ENCODE measurements around the gene GNAT1. TPM values are rescaled to one million over a fixed set of nuclear protein-coding genes. Genes with fewer than 3 reads are reported as not detected.

The GNAT1 gene
- total and polyA plus RNA-seq, 2 of the 13 experiments (the other 11 are each of a cell fraction or from before 2014, with no cell fraction given): 0.15 TPM; not detected in 1

DNA sequence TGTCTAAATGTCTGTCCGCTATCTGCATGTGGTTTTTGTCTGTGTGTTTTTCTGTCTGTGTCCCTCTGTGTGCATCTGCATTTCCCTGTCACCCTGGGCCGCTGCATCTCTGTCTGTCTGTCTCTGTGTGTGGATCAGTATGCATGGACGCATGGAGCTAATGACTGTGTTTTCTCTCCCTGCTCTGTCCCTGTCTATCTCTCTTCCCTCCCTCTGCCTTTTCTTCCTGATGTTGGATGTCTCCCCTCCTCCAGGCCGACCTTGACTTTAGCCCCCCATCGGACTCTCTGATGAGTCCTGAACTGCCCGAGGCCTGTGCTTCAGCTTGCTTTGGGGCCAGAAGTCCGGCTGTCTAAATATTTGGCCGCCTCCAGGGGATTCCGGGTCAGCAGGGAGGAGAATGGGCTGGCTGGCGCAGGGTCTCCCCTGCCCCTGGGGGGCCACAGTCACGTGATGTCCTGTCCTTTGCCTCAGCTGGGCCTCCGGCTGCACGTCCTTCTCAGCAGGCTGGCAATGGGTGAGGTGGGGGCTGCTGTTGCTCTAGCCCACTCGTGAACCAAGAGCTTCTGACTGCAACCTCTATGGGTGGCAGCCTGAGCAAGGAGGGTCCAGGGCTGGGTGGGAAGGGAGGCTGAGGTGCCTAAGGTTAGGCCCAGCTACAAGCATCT lies 17.4 kb downstream of the GNAT1 start (continued):
- TF ChIP-seq, protein P1, sequence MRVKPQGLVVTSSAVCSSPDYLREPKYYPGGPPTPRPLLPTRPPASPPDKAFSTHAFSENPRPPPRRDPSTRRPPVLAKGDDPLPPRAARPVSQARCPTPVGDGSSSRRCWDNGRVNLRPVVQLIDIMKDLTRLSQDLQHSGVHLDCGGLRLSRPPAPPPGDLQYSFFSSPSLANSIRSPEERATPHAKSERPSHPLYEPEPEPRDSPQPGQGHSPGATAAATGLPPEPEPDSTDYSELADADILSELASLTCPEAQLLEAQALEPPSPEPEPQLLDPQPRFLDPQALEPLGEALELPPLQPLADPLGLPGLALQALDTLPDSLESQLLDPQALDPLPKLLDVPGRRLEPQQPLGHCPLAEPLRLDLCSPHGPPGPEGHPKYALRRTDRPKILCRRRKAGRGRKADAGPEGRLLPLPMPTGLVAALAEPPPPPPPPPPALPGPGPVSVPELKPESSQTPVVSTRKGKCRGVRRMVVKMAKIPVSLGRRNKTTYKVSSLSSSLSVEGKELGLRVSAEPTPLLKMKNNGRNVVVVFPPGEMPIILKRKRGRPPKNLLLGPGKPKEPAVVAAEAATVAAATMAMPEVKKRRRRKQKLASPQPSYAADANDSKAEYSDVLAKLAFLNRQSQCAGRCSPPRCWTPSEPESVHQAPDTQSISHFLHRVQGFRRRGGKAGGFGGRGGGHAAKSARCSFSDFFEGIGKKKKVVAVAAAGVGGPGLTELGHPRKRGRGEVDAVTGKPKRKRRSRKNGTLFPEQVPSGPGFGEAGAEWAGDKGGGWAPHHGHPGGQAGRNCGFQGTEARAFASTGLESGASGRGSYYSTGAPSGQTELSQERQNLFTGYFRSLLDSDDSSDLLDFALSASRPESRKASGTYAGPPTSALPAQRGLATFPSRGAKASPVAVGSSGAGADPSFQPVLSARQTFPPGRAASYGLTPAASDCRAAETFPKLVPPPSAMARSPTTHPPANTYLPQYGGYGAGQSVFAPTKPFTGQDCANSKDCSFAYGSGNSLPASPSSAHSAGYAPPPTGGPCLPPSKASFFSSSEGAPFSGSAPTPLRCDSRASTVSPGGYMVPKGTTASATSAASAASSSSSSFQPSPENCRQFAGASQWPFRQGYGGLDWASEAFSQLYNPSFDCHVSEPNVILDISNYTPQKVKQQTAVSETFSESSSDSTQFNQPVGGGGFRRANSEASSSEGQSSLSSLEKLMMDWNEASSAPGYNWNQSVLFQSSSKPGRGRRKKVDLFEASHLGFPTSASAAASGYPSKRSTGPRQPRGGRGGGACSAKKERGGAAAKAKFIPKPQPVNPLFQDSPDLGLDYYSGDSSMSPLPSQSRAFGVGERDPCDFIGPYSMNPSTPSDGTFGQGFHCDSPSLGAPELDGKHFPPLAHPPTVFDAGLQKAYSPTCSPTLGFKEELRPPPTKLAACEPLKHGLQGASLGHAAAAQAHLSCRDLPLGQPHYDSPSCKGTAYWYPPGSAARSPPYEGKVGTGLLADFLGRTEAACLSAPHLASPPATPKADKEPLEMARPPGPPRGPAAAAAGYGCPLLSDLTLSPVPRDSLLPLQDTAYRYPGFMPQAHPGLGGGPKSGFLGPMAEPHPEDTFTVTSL (CRISPR knock-in tag; IDR thresholded peaks at IDR 0.05; ENCODE audit: borderline replicate concordance): peak; percentile 69; the same call in 1 of the 2 replicates
- TF ChIP-seq SP5 (CRISPR knock-in tag; IDR thresholded peaks at IDR 0.05; ENCODE audit: borderline replicate concordance, low read depth) (peak; percentile 86; the same call in 1 of the 2 replicates), MIER3 (CRISPR knock-in tag; IDR thresholded peaks at IDR 0.05; ENCODE audit: borderline replicate concordance) (peak; percentile 79; the same call in 1 of the 2 replicates), ZFP36L2 (CRISPR knock-in tag; IDR thresholded peaks at IDR 0.05) (no peak), ZSCAN25 (CRISPR knock-in tag; IDR thresholded peaks at IDR 0.05) (peak; percentile 82; the same call in 1 of the 2 replicates), KDM3A (CRISPR knock-in tag; IDR thresholded peaks at IDR 0.05; ENCODE audit: low read depth) (peak; percentile 83), KLF12 (CRISPR knock-in tag; IDR thresholded peaks at IDR 0.05; ENCODE audit: borderline replicate concordance) (peak; percentile 79), ZNF703 (CRISPR knock-in tag; IDR thresholded peaks at IDR 0.05; ENCODE audit: borderline replicate concordance) (peak; percentile 77), ISL2 (CRISPR knock-in tag; IDR thresholded peaks at IDR 0.05) (peak; percentile 86), ZNF3 (CRISPR knock-in tag; IDR thresholded peaks at IDR 0.05) (no peak), ZNF607 (CRISPR knock-in tag; IDR thresholded peaks at IDR 0.05; ENCODE audit: borderline replicate concordance) (peak; percentile 13; the same call in 1 of the 2 replicates), TAF15 (IDR thresholded peaks at IDR 0.05; ENCODE audit: low read depth, low read length, poor library complexity, severe bottlenecking) (no peak), TCF7L2 (IDR thresholded peaks at IDR 0.05; ENCODE audit: low read depth, low read length) (no peak), BHLHE40 (IDR thresholded peaks at IDR 0.05; ENCODE audit: low read length) (peak; percentile 89), TMF1 (CRISPR knock-in tag; IDR thresholded peaks at IDR 0.05; ENCODE audit: low read depth) (peak; percentile 92), ZNF121 (CRISPR knock-in tag; IDR thresholded peaks at IDR 0.05) (0 out of 2 replicates have a peak, but pooled peaks have one; percentile 25), ZFP36L1 (CRISPR knock-in tag; IDR thresholded peaks at IDR 0.05) (peak; percentile 63), ZNF841 (CRISPR knock-in tag; IDR thresholded peaks at IDR 0.05; ENCODE audit: borderline replicate concordance) (no peak; the same call in 1 of the 2 replicates)
- TF ChIP-seq, protein P2, sequence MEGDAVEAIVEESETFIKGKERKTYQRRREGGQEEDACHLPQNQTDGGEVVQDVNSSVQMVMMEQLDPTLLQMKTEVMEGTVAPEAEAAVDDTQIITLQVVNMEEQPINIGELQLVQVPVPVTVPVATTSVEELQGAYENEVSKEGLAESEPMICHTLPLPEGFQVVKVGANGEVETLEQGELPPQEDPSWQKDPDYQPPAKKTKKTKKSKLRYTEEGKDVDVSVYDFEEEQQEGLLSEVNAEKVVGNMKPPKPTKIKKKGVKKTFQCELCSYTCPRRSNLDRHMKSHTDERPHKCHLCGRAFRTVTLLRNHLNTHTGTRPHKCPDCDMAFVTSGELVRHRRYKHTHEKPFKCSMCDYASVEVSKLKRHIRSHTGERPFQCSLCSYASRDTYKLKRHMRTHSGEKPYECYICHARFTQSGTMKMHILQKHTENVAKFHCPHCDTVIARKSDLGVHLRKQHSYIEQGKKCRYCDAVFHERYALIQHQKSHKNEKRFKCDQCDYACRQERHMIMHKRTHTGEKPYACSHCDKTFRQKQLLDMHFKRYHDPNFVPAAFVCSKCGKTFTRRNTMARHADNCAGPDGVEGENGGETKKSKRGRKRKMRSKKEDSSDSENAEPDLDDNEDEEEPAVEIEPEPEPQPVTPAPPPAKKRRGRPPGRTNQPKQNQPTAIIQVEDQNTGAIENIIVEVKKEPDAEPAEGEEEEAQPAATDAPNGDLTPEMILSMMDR (CRISPR knock-in tag; IDR thresholded peaks at IDR 0.05): peak; percentile 33; the same call in 1 of the 2 replicates
- TF ChIP-seq, protein P3, sequence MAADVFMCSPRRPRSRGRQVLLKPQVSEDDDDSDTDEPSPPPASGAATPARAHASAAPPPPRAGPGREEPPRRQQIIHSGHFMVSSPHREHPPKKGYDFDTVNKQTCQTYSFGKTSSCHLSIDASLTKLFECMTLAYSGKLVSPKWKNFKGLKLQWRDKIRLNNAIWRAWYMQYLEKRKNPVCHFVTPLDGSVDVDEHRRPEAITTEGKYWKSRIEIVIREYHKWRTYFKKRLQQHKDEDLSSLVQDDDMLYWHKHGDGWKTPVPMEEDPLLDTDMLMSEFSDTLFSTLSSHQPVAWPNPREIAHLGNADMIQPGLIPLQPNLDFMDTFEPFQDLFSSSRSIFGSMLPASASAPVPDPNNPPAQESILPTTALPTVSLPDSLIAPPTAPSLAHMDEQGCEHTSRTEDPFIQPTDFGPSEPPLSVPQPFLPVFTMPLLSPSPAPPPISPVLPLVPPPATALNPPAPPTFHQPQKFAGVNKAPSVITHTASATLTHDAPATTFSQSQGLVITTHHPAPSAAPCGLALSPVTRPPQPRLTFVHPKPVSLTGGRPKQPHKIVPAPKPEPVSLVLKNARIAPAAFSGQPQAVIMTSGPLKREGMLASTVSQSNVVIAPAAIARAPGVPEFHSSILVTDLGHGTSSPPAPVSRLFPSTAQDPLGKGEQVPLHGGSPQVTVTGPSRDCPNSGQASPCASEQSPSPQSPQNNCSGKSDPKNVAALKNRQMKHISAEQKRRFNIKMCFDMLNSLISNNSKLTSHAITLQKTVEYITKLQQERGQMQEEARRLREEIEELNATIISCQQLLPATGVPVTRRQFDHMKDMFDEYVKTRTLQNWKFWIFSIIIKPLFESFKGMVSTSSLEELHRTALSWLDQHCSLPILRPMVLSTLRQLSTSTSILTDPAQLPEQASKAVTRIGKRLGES (CRISPR knock-in tag; IDR thresholded peaks at IDR 0.05; ENCODE audit: borderline replicate concordance): peak; percentile 59; the same call in 1 of the 2 replicates

Measured in HepG2 (cell line).